CD4-positive, alpha-beta T cell treated with Interleukin-4 for 4 hours (primary cell): ENCODE results near the gene TSGA10IP.

ENCODE experiments used
- DNase-seq: peaks from one replicate; pipeline ENCODE4 v3.0.0-alpha.2; 2020

TSGA10IP gene

DNA sequence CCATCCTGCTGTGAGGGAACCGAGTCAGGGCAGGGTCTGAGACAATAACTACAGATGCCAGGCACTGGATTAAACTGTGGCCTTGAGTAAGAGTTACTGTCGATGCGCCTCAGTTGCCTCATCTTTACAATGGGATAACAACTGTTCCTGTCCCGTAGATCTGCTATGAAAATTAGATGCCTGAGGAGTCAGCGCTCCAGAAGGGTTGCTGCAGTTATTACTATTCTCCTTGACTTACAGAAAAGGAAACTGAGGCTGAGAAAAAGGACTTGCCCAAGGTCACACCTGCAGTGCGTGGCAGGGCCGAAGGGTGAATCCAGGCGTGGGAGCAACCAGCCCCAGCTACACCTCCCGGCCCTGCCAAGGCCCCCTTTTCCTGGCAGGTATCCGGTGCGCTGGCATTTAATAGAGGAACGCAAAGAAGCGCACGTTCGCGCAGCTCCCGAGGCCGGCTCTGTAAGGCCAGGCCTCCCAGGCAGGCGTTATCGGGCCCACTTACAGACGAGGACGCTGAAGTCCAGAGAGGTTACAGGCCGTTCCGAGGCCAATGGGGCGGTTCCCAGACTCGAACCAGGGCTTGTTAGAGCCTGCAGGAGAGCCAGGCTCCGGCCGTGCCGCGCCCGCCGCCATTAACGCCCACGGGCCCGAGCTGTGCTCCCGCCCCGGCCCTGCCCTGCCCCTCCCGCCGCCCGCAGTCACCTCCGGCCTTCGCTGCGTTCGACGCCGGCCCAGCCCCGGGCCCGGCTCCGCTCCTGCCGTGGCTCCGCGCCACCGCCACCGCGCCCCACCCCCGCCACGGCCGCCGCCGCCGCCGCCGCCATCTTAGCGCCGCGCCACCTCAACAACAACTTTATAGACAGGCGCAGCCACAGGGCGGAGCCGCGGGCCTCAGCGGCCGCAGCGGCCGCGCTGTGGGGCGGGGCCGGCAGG is 26.8 kb upstream of the TSGA10IP start, which contains the start of gene C11orf68:
TSS of gene C11orf68 (minus strand) at position 852 of the 930 bp plus-strand sequence. CDS start at position 821, 31 bp downstream.
- peak; percentile 22 for DNase-seq

GRCh38 chr11:65919141-65919572 is 26.1 kb upstream of the TSGA10IP start, which contains the start of gene DRAP1:
DRAP1 (plus strand) TSS chr11:65919426; CDS start chr11:65919502, 76 bp downstream.
- peak; percentile 98 for DNase-seq

DNA sequence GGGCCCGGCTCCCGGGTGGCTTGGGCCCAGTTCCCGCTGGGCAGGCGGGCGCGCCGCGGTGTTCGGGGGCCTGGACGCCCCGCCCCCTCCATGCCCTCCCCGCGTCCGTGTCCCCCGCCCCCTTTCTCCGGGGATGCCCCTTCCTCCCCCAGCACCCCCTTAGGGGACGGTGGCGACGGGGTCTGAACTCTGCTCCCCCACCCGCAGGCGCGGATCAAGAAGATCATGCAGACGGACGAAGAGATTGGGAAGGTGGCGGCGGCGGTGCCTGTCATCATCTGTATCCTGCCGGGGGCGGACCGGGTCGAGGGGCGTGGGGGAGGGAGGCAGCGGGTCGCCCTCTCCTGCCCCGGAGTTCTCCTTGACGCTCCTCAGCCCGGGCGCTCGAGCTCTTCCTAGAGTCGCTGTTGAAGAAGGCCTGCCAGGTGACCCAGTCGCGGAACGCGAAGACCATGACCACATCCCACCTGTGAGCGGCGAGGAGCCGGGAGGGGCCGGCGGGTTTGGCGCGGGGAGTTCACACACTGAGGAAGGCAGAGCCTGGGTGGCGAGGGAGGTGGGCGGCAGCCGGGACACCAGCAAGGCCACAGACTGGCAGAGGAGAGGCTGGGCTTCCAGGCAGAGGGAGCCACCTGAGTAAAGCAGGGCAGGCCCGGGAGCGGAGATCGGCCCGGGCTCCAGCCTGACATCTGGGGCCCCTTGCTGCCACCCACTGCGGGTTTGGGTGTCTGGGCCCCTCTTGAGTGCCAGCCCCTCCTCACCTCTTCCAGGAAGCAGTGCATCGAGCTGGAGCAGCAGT is 25.5 kb upstream of the TSGA10IP start:
- peak; percentile 36 for DNase-seq

- DNase-seq: no peak
These were observed 24.9 kb upstream of the TSGA10IP start for GRCh38 chr11:65920372-65920802.

GRCh38 chr11:65921033-65921555 is 24.2 kb upstream of the TSGA10IP start:
- no peak for DNase-seq

GRCh38 chr11:65921876-65922275 is 23.4 kb upstream of the TSGA10IP start:
- no peak for DNase-seq

- no peak for DNase-seq
These were observed 22.7 kb upstream of the TSGA10IP start for GRCh38 chr11:65922565-65922964.

- DNase-seq: no peak
These were observed 19.9 kb upstream of the TSGA10IP start for GRCh38 chr11:65925397-65925796.

GRCh38 chr11:65927904-65928397 is 17.3 kb upstream of the TSGA10IP start:
- DNase-seq: peak; percentile 88

- no peak for DNase-seq
These were observed 16.6 kb upstream of the TSGA10IP start for GRCh38 chr11:65928667-65929066.

DNA sequence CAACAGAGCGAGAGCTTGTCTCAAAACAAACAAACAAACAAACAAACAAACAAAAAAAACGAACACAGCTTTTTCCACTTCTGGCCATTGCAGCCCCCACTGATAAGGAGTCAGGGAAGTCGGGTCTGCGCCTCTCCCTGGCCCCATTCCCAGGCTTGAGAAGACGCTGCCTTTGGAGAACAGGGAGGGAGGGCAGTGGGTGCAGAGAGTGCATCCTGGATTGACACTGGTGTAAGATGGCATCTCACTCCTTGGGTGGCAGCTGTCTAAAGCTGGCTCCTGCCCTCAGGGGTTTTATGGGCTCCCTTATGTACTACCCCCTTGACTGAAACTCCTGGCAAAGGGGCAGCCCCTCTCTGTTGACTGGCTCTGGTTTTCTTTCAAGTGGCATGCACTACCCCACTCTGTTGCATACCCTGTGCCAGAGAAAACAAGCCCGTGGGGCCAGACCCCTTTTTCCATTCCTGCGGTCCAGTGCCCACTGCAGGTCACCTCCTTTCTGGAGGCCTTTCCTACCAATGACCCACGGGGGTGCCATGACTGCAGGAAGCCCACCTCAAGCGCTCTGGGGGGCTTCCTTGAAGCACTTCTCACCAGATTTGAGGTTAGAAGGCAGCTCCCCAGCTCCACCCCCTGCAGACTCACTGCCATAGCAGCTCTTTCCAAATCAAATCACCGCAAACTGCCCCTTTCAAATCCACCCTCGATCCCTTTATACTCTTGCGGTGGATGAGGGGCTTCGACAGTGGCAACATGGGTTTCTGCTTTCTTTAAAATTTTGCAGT is 13.3 kb upstream of the TSGA10IP start:
- DNase-seq: no peak

- no peak for DNase-seq
These were observed 12.7 kb upstream of the TSGA10IP start for GRCh38 chr11:65932558-65932919.

DNA sequence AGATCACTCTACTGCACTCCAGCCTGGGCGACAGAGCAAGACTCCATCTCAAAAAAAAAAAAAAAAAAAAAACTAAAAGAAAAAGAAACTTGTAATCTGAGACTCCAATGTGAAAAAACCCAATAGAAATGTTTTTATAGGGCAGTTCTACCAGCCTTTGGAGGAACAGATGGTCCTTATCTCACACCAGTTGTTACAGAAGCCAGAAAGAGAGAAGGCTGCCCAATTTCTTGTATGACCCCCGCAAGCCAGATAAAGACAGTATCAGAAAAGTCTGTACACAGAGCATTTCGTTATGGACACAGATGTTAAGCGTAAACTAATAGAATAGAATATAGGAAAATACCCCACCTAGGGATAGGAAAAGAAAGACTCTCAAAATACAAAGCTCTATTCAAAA is 11.3 kb upstream of the TSGA10IP start:
- DNase-seq: no peak

GRCh38 chr11:65937766-65938165 is 7.5 kb upstream of the TSGA10IP start:
- no peak for DNase-seq

- DNase-seq: no peak
These were observed 3.5 kb upstream of the TSGA10IP start for GRCh38 chr11:65941720-65942310.

- DNase-seq: no peak
These were observed 2.7 kb upstream of the TSGA10IP start for GRCh38 chr11:65942531-65942930.

DNA sequence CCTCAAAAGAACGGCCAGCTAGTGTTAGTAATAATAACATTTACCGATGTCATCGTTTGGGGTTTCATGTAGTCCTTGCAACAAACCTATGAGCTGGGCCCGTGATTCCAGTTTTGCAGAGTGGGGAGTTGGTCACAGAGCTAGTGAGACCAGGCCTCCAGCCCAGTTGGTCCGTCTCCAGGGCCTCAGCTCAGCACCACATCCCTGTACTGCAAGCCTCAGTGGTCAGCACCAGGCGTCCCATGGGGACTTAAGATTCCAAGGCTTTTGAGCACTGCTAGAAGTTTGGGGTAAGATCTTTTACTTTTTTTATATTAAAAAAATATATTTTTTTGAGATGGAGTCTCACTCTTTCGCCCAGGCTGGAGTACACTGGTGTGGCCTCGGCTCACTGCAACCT is 1.1 kb upstream of the TSGA10IP start:
- DNase-seq: no peak

GRCh38 chr11:65944767-65945166 is 513 bp upstream of the TSGA10IP start:
- DNase-seq: no peak

GRCh38 chr11:65945941-65946558 is 770 bp downstream of the TSGA10IP start:
- DNase-seq: no peak

GRCh38 chr11:65946655-65947054 is 1.4 kb downstream of the TSGA10IP start:
- DNase-seq: no peak

- DNase-seq: no peak
These were observed 1.9 kb downstream of the TSGA10IP start for GRCh38 chr11:65947133-65947532.
